ENCODE data around the gene ATF7.

- TF ChIP-seq POLR2A (IDR thresholded peaks at IDR 0.05; ENCODE audit: low read depth, low read length) (no peak), SPI1 (IDR thresholded peaks at IDR 0.05; ENCODE audit: low read depth, low read length) (no peak), POLR2AphosphoS5 (IDR thresholded peaks at IDR 0.05; ENCODE audit: low read depth, low read length) (no peak)
These were observed 139.3 kb downstream of the ATF7 start for GRCh38 chr12:53486736-53487487.
